K562 treated with DMSO at 1 percent for 48 hours (cell line): Measurements from ENCODE around the gene C14orf93. TPM values are rescaled to one million over a fixed set of nuclear protein-coding genes. Genes with fewer than 3 reads are reported as not detected.

Experiments used
- total RNA-seq: library from RNA; unstranded; fragments of 300-600 nt; gene quantifications from 2 replicates; pipeline ENCODE4 v1.2.3, GENCODE V29; 2022; ENCODE audit warnings: low replicate concordance; ENCODE audit errors: extremely low read depth

C14orf93 gene, protein sequence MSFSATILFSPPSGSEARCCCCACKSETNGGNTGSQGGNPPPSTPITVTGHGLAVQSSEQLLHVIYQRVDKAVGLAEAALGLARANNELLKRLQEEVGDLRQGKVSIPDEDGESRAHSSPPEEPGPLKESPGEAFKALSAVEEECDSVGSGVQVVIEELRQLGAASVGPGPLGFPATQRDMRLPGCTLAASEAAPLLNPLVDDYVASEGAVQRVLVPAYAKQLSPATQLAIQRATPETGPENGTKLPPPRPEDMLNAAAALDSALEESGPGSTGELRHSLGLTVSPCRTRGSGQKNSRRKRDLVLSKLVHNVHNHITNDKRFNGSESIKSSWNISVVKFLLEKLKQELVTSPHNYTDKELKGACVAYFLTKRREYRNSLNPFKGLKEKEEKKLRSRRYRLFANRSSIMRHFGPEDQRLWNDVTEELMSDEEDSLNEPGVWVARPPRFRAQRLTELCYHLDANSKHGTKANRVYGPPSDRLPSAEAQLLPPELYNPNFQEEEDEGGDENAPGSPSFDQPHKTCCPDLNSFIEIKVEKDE
- not detected in 2 replicates for total RNA-seq

GRCh38 chr14:23009939-23010726 is at the start of gene C14orf93:
TSS of gene C14orf93 (minus strand) at chr14:23010143. CDS start at chr14:22999023, 11,120 bp downstream.

GRCh38 chr14:23056956-23057756 is 47.2 kb upstream of the C14orf93 start, which contains the start of gene CDH24:
TSS of gene CDH24 (minus strand) at chr14:23057520. CDS start at chr14:23055733, 1,787 bp downstream.

DNA sequence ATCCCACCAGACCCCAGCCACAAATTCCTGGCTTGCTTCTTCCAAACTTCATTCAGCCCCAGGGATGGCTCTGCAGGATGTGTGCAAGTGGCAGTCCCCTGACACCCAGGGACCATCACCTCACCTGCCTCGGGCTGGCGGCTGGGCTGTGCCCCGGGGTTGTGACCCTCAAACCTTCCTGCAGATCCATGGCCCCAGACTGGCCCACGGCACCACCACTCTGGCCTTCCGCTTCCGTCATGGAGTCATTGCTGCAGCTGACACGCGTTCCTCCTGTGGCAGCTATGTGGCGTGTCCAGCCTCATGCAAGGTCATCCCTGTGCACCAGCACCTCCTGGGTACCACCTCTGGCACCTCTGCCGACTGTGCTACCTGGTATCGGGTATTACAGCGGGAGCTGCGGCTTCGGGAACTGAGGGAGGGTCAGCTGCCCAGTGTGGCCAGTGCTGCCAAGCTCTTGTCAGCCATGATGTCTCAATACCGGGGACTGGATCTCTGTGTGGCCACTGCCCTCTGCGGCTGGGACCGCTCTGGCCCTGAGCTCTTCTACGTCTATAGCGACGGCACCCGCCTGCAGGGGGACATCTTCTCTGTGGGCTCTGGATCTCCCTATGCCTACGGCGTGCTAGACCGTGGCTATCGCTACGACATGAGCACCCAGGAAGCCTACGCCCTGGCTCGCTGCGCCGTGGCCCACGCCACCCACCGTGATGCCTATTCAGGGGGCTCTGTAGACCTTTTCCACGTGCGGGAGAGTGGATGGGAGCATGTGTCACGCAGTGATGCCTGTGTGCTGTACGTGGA is 32.4 kb upstream of the C14orf93 start, which contains the start of gene PSMB11:
TSS of gene PSMB11 (plus strand) at position 51 of the 804 bp plus-strand sequence. CDS start at position 65, 14 bp downstream.

GRCh38 chr14:23034498-23035302 is 24.8 kb upstream of the C14orf93 start, which contains the start of gene PSMB5:
TSS of gene PSMB5 (minus strand) at chr14:23034900. CDS start at chr14:23034881, 19 bp downstream.

DNA sequence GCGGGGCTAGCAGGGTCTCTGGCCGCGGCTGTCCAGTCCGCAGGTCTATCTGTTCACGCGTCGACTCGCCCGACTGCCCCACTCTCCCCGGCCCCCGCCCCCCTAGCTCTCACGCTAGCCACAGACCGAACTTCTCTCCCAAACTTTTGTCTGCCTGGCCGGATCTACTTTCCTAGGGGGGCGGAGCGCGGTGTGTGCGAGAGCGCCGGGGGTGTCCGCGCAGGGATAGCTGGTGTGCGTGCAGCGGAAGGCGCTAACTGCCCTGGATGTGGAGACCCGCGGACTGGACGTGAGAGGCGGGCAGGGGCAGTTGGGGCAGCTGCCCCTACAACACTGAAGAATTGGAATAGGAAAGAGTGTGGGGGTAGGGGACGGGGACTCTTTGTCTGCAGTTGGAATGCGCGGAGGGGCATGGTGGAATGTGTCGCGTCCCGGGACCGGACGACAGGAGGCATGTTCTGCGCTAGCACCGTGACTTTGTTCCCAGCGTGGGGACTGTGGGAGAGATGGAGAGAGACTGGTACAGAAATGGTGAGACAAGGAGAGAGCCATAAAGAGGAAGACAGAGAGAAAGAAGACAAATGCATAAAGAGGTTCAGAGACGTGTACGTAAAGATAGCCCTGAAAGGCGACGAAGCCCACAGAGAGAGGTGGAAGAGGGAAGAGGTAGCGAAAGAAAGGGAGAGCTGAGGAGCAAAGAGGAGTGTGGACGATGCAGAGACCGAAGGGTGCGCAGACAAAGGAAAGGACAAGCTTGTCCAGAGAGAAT is 27.3 kb downstream of the C14orf93 start, which contains the start of gene AJUBA:
TSS of gene AJUBA (minus strand) at position 75 of the 769 bp plus-strand sequence. CDS start 285 bp downstream, outside the sequence.

Other genes starting within 250 kb of the C14orf93 start
- not detected in 2 replicates for gene OXA1L, start 243.5 kb downstream of the C14orf93 start, total RNA-seq
- not detected in 2 replicates for gene SLC7A7, start 194.7 kb downstream of the C14orf93 start, total RNA-seq
- not detected in 2 replicates for gene MRPL52, start 180.3 kb downstream of the C14orf93 start, total RNA-seq
- gene MMP14, start 173.6 kb downstream of the C14orf93 start, total RNA-seq: not detected in 2 replicates
- gene LRP10, start 138.4 kb downstream of the C14orf93 start, total RNA-seq: not detected in 2 replicates
- not detected in 2 replicates for gene REM2, start 126.9 kb downstream of the C14orf93 start, total RNA-seq
- gene RBM23, start 91.0 kb downstream of the C14orf93 start, total RNA-seq: not detected in 2 replicates
- not detected in 2 replicates for gene PRMT5, start 80.8 kb downstream of the C14orf93 start, total RNA-seq
- not detected in 2 replicates for gene HAUS4, start 53.1 kb downstream of the C14orf93 start, total RNA-seq
- not detected in 2 replicates for gene AJUBA, start 27.6 kb downstream of the C14orf93 start, total RNA-seq
- not detected in 2 replicates for gene PSMB5, start 24.8 kb upstream of the C14orf93 start, total RNA-seq
- not detected in 2 replicates for gene PSMB11, start 32.1 kb upstream of the C14orf93 start, total RNA-seq
- gene CDH24, start 47.4 kb upstream of the C14orf93 start, total RNA-seq: not detected in 2 replicates
- gene ACIN1, start 85.0 kb upstream of the C14orf93 start, total RNA-seq: not detected in 2 replicates
- gene C14orf119, start 85.4 kb upstream of the C14orf93 start, total RNA-seq: not detected in 2 replicates
- gene CIROP, start 94.8 kb upstream of the C14orf93 start, total RNA-seq: not detected in 2 replicates
- gene CEBPE, start 109.1 kb upstream of the C14orf93 start, total RNA-seq: not detected in 2 replicates
- not detected in 2 replicates for gene SLC7A8, start 173.5 kb upstream of the C14orf93 start, total RNA-seq
- gene RNF212B, start 227.8 kb upstream of the C14orf93 start, total RNA-seq: not detected in 2 replicates